HL-60/S4 (cell line): Measurements from ENCODE around the gene RASD1.

ENCODE experiments used
- in situ Hi-C: fragments of 300-500 bp; cut with MboI; formaldehyde crosslinking; loops from 2 replicates; pipeline ENCODE4 v1.14.3; 2022; ENCODE audit warnings: low sequenced_read_pairs

RASD1 gene

DNA sequence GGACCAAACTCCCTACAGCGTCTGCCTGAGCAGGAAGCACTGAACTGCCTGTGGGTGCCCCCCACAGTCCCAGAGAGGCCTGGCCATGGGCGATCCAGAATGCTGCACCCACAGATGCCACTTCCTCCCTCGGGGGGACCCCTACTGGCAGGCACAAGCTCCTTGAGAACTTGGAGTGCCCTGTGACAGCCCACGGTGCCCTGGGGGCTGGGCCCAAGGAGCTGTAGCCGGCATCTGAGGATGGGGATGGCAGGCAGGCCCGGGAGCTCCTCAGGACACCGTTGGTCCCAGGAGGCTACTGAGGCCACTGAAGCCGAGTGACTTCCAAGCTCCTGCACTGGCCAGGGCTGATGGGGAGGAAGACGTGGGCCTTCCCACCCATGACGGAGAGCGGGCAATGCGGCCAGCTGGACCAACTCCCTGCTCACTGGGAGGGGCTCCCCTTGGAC, 15.1 kb upstream of the RASD1 start:
- in situ Hi-C loops, result no loop called here

DNA sequence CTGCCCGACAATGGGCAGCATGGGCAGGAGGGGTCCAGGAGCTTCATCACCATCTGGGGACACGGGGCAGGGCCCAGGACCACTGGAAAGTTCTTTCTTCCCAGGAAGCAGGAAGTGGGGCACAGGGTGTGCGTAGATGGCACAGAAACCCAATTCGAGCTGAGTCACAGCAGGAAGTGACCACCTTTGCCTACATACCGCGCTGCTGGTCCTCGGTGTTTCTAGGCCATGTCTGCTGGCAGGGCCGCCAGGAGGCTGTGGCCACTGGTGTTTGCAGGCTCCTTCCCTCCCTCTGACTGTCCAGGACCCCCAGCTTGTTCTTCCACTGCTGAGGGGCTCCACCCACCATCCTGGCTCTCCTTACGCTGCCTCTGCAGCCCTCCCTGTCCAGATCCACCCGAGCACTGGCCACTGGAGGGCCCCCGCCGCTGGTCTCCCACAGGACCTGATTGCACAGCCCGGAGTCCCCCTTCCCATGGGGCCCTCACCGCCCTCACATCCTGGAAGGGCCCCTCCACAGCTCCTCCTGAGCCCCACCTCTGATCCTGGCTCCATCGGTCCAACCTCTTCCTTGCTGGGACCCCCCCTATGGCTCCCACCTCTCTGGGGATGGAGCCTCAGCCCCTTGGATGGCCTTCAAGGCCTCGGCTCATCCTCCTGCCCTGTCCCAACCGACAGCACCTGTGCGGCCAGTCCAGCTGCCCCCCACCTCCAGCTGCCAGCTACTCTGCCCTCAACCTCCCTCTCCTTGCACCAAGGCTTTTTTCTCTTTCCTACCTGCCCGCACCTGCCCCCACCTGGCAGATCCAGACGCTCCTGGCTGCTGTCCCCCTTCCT, 14.5 kb upstream of the RASD1 start:
- in situ Hi-C loops, result no loop called here

DNA sequence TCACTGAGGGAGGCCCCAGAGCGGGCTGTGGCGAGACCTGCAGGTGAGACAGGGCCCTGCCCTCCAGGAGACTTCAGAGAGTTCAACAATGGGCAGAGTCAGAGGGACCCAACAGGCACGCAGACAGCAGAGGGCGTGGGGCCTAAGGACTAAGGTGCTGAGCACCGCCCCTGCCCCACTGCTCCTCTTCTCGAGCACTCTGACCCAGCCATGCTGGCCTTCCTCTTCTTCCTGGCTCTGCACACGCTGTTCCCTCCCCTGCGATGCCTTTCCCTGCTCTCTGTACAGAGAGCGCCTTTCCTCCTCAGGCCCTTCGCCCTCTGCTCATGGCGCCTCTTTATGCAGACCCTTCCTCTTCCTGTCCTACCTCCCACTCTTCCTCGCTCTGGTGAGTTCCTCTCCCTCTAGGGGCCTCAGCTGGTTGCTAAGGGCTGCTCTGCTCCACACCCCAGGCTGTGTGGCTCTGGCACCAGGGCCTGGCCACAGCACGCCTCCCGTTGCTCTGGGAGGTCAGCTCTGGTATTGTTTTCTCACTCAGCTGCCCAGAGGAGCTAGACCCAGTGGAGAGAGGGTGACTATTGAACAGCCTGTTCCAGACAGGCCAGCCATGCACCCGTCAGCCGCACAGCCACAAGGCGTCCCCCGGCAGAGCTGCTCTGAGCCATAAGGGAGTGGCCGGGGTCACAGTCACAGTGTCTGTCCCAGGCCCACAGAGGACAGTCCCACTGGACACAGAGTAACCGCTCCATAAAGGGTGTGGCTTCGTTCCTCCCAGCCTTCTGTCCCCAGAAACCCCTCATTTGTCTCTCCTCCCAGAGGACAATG, 13.6 kb upstream of the RASD1 start:
- in situ Hi-C loops, result no loop called here

DNA sequence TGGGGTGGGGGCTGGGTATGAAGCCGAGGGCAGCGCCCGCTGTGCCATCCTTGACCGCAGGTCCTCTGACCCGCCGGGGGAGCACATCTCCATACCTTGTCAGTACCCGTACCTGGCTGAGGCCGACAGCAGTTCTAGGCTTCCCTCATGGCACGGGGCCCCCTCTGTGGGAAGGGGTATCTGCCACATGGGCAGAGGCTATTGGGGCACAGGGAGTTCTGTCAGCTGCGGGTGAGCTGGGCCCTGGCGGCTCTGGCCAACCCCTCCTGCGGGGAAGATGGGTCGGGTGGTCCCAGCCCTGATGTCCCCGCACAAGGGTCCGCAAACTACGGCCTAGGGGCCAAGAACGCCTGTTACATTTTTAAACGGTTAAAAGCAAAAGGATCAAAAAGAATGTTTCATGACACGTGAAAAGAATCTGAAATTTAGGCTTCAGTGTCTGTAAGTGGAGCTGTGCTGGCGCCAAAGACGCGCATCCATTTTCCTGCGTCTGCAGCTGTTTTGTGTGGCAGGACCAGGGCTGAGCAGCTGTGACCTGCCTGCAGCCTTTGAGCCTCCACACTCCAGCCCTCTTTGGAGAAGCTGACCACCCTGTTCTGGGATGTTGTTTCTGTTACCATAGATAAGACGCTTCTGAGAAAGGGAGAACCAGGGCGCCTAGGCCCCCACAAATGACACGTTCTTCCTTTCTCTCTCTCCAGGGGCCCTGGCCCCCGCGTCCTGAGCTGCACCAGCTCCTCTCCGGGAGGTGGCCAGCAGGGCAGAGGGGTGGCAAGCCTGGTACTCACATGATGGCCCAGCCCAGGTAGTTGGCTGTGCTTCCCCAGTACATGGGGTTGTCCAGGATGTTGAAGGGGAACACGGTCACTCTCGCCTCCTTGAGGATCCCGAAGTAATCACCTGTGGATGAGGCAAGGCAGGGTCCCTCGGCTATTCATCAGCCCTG, 12.7 kb upstream of the RASD1 start:
- in situ Hi-C loops, result no loop called here

DNA sequence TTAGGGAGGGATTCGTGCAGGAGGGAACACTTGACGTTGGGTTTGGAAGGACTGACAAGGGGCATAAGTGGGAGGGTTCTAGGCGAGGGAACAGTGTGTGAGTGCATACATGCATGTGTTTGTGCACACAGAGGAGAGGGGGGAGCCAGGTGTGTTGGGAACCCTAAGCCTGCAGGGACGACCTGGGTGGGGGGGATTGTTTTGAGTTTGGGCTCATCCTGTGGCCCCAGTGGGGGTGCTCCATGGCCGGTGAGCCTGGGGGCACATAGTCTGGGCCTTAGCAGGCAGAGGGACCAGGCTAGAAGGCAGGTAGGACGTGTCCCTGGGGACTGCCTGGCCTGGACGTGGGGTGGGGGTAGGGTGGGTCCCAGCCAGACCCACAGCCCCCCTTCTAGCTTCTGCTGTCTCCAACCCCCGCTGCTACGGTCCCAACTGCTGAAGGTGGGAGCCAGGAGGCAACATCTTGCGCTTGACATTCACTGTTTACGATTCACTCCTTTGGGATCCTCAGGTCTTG, 11.9 kb upstream of the RASD1 start:
- in situ Hi-C loops, result no loop called here

DNA sequence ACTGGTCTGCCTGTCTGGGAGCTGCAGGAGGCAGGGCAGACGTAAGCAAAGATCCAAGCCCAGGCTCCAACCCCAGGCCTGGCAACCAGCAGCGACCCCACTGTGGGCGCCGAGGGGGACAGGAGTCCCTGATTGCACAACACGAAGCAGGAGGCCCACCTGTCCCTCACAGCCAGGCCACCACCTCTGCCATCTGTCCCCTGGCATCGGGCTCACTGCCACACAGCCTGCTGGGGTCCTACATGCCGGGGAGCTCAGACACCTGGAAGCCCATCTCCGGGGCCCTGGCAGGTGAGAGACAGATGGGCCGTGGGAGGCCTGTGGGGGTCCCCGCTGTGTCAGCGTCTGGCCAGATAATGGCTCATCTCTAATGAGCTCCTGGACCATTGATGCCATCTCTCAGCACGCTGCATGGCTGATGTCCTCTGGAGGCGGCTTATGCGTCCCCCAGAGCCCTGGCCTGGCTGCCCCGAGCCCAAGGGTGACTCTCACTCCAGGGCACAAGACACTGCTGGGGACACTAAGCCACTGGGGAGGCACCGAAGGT, 11.3 kb upstream of the RASD1 start:
- in situ Hi-C loops, result no loop called here

DNA sequence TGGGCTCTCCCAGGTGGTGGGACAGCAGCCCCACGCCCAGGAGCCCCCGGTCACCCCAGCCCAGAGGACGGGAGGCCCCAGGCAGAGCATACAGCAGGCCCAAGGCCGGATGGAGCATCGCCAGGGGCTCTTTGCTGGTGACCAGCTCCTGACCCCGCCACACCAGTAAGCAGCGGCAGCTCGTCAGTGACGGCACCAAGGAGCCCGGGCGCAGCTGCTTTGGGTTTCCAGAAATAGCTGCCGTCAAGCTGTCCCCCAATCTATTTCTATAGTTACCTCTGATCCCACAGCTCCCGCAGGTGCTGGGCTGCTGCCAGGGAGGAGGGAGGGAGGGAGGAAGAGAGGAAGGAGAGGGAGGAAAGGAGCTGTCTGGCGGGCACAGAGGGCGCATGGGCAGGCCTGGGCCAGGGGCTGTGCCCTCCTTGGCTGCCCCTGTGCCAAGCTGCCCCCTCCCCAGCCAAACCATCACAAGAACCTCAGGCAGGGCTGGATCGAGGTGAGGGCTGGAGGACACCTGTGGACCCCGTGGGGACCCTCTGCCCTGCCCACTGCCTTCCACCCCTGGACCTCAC, 10.8 kb upstream of the RASD1 start:
- in situ Hi-C loops, result no loop called here

DNA sequence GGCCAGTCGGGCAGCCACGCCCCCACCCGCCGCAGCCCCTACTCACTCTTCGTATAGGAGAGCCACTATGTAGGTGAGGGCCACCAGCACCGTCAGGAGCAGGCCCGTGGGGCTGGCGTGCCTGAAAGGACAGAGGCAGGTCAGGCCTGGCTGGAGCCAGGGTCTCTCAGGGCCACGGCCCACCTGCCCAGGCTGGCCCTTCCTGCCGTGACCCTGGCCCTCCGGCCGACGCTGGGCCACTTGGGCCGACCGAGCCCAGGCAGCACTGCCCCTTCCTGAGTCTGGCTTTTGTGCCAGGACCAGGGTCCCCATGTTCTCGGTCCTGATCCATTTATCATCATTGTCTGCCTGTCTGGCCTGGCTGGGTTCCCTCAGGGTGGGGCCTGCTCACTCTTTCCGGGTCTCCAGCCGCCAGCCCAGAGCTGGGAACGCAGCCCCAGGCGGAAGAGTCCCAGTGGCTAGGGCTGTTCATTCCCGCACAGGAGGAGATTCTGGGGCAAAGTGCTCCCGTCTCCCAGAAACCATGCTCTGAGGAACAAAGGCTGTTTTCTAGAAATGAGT, 10.1 kb upstream of the RASD1 start:
- in situ Hi-C loops, result no loop called here

DNA sequence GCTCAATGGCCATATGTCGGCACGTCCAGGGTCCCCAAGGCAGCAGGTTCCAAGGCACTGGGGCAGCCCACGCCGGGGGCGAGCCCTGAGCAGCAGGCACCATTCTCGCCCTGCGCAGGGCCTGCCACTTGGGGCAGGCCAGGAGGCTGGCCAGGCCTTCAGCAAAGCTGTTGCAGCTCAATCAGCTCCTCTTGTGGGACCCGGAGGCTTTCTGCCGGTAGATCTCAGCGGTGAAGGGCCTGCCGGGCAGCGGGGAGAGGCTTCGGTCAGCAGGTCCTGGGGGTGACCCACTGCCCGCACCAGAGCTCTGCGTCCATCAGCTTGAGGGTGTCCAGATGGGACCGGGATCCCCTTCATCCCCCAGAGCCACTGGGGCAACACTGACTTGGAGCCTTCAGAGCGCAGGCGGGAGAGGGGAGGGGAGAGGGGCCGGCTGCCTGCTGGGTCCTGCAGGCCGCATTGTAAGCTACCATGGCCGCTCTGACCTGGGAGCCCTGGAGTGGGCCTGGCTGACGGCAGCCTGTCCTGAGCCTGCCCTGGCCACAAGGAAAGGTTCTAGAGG, 9.5 kb upstream of the RASD1 start:
- in situ Hi-C loops, result no loop called here

DNA sequence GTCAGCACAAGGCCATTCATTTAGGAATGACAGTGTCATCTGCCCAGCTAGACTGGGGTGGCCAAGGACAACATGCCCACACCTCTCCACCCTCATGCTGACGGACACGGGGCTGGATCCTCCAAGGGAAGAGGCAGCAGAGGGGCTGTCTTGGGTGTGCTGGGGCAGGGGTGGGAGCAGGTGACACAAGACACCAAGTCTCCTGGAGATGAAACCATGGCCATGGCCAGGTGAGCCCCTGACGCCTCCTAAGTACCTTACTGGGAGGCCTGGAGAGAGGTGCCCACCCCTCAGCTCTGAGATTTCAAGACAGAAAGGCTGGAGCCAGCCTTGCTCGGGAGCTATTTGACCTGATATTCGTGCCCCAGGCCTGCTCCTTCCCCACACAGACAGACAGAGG, 9.0 kb upstream of the RASD1 start:
- in situ Hi-C loops, result no loop called here

DNA sequence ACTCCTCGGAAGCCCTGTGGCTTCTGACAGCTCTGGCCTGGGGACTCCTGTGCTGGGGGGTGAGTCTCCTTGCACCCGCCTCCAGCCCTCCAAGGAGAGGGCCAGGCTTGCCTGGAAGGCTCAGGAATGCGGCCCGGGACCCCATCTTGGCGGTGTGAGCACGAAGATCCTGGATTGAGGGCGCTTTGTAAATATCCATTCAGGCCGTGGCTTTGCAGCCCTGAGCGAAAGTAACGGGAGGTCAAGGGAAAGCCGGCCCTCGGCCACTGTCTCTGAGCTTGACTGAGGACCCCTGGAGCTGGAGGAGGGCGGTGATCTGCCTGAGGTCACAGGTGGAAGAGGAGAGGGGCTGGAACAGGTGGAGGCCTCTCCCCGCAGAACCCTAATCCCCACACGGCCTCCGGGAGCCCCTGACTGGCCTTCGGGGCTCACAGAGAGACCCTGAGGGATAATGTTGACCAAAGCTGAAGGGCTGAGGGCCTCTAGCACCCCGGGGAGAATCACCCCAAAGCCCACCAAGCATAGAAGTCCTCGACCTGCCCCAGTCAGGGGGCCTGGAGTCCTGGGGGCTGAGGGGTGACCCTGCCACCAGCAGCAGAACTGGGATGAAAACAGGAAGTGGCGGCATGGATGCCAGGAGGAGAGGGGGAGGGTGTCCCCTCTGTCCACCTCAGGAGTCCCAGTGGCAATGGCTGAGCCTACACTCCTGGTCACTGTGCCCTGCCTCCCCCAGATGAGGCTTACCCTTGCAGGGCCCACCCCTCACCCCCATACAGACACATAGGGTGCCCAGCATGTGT, 8.3 kb upstream of the RASD1 start:
- in situ Hi-C loops, result no loop called here

DNA sequence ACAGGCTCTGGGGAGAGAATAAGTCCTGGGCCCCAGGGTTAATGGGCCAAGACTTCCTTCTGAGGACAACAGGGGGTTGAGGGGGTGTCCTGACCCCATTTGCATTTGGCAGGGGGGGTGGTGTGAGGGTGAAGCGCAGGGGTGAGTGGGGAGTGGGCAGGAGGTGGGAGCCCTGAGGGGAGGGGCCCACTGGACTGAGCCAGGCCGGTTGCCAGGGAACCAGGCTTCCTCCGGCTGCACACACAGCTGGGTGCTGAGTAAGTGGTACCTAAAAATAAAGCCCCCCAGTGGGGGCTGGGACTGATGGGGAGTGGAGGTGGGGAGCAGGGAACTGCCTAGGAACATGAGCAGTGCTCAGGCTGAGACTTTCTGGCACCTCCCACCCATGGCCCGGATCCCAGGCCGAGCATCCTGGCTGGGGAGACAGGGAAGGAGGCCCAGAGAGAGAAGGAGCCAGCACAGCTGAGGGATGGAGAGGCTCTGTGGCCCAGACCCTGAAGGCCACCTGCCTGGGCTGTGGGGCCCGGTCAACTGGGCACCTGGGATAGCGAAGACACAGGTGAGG, 7.5 kb upstream of the RASD1 start:
- in situ Hi-C loops, result no loop called here

DNA sequence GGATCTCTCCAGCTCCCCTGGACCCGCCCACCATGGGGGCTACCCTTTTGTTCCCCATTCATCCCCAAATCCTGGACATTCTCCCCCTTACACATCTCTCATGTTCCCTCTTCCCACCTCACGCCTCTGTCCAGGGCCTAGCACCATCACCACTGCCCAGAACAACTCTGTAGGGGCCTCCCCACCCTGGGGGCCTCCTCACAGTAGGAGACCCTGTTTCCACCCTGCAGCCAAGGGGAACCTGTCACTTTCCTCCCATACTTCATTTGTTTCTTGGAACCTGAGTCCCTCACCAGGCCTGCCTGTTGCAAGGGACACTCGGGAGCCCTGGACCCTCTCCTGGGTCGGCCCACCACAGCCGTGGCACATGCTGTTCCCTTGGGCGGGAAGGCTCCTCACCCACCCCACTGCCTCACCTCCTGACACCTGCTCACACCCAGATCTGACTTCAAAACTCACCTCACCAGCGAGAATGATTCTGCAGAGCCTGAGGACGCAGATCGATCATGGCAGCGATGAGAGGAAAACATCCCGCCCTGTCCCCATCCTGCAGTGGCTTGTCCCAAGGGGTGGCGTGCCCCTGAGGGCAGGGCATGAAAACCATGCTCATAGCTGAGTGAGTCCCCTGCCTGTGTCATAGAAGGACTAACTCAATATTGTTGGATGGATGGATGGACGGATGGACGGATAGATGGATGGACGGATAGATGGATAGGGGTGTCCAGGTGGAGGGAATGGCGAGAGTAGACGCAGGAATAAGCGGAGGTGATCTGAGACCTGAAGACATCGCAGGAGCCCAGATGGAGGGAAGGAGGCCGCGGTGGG, 6.8 kb upstream of the RASD1 start:
- in situ Hi-C loops, result no loop called here

DNA sequence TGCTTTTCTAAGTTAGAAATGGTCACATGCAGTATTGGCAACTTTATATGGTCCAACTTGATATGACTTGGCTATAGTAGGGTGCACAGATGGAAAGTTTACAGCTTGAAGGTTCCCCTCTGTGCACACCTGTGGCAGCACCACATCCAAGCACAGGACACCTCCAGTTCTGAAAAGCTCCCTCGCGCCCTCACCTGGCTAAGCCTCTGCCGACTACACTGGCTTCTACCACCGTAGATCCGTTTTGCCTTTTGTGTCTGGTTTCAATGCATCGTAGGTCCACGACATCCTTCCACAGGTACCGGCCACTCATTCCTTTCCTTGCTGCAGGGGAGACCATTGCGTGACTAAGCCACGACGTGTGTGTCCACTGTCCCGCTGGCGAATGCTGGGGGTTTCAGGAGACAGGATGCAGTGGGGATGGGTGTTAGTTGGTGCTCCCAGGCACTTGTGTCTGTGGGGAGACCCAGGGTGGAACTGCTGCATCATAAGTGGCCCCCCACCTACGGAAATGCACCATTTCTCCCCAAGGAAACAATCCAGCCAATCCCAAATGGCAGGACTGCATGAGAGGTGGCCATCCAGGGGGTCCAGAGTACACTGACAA, 4.9 kb upstream of the RASD1 start:
- in situ Hi-C loops, result no loop called here

DNA sequence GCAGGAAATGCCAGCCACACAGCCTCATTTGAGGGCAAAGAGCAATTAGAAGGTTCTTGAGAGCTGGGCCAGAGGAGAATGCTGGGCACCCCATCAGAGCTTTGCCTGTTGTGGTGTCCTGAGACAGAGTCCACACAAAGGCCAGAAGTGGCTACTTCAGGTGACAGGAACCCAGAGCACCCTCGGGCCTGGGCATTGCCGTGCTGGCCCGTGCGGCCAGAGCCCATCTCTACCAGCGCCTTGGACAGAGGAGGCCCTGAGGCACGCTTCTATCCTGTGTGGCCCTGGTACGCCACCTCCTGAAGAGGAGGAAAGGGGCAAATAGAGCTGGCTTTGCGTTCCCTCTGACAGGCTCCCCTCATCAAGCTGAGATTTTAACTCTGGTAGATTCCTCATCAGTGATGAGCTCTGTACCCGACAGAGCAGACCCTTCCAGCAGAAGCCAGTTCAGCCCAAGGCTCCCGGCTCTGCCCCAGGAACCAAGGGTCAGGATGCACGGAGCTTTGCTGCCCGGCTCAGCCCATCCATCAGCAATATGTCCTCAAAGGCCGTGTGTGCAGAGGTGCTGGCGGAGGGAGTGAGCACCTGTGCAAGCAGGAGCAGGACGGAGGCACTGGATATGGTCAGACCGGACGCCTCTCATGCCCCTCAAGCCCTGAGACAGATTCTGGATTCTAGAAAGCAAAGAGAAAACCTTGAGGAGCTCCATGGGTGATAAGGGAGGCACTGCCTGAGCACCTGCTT, 3.4 kb upstream of the RASD1 start:
- in situ Hi-C loops, result no loop called here

DNA sequence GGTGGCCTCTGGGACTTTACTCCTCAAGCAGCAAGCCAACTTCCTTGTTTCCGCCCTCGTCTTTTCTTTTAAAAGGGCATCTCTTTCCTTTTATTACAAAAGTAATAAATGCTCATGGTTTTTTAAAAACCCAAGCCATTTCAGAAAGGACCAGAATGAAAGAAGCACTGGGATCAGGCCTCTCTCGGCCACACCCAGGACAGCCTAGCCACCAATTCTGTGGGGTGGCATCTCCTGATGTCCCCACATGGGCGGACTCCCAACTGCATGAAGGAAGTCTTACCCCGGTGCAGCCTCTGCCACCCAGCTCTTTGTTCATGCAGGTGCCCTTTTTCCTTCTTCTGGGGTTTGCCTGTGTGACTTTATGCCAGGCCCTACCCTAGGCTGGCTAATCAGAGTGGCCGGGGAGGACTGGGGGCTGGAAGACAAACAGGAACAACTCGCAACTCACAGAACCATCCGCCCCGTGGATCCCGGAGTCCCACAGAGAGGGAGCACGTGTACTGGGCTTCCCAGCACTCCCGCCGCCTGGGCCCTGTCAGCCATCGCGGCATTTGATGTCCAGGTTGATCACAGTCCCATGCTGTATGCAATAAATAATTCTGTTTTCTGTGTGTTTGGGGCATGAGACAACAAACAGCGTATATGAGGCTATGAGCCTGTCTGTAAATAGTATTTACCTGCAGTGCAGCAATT, 2.6 kb upstream of the RASD1 start:
- in situ Hi-C loops, result no loop called here
